TTC549 (cell line): ENCODE results near the gene ASPSCR1.

Source experiments
- FAIRE-seq: peaks from 2 replicates; lab custom pipeline; 2012; peaks lifted over from hg19 to GRCh38; lab: Jason Lieb, UNC

Gene ASPSCR1, protein sequence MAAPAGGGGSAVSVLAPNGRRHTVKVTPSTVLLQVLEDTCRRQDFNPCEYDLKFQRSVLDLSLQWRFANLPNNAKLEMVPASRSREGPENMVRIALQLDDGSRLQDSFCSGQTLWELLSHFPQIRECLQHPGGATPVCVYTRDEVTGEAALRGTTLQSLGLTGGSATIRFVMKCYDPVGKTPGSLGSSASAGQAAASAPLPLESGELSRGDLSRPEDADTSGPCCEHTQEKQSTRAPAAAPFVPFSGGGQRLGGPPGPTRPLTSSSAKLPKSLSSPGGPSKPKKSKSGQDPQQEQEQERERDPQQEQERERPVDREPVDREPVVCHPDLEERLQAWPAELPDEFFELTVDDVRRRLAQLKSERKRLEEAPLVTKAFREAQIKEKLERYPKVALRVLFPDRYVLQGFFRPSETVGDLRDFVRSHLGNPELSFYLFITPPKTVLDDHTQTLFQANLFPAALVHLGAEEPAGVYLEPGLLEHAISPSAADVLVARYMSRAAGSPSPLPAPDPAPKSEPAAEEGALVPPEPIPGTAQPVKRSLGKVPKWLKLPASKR

DNA sequence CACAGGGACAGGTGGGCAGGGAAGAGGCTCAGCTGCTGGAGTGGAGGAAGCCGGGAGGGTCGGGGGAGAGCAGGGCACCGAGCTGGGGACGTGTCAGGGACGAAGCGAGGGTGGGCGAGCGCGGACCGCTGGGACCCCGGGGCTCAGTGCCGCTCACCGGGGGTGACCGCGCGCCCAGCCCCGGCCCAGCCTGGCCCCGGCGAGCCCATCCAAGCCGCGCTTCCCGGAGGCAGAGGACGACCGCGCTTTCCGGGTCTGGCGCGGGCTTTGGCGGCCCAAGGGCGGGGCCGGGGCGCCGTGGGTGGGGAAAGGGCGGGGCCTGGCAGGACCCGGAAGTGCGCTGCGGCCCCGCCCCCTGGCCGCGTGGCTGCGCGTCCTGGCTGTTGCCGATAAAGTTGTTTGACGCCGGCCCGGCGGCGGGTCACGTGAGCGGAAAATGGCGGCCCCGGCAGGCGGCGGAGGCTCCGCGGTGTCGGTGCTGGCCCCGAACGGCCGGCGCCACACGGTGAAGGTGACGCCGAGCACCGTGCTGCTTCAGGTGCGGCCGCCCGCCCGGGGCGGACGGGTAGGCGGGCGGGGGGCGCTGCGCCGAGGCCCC, at the start of gene ASPSCR1:
Gene ASPSCR1, plus strand, starts transcription at position 419 of the 598 bp plus-strand sequence. Its CDS starts 18 bp downstream, at position 437.
- no peak for FAIRE-seq

DNA sequence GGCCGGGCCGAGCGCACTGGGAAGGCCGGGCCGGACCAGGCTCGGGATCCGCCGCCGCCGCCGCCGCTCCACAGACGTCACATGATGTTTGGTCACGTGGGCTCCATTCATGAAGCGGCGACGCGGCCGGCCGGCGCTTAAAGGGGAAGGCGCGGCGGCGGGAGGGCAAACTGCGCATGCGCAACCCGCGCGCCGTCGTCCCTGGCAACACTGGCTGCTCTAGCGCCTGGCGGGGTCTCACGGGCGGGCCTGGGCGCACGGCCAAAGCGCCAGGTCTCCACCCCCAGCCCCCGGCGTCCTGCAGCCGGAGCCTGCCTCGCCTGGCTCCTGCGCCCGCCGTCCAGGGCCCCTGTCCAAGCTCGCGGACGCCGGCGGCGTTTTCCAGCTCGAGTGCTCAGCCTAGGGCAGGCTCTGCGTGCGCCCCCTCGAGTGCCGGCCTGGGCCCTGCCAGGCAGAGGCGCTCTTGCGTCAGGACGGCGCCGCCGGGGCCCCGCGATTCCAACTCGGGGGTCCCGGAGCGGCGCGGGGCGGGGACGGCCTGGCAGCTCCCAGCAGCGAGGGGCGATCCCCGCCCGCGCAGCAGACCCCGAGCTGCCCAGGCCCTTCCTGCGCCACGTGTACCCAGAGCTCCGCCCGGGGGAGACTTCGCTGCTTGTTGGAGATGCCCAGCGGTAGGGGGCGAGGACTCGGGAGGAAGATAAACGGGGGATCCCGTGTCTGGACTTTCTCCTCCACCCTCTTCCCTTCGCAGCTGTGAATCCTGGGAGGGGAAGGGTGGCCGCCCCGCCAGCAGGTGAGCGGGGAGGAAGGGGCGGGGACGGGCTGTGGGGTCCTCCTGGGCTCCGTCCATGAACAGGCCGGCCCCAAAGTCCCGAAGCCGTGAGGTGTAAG, 49.5 kb upstream of the ASPSCR1 start, which contains the start of gene MAFG:
Gene MAFG, minus strand, starts transcription at position 83 of the 891 bp plus-strand sequence. CDS start 4,550 bp downstream, outside the sequence.
- no peak for FAIRE-seq

DNA sequence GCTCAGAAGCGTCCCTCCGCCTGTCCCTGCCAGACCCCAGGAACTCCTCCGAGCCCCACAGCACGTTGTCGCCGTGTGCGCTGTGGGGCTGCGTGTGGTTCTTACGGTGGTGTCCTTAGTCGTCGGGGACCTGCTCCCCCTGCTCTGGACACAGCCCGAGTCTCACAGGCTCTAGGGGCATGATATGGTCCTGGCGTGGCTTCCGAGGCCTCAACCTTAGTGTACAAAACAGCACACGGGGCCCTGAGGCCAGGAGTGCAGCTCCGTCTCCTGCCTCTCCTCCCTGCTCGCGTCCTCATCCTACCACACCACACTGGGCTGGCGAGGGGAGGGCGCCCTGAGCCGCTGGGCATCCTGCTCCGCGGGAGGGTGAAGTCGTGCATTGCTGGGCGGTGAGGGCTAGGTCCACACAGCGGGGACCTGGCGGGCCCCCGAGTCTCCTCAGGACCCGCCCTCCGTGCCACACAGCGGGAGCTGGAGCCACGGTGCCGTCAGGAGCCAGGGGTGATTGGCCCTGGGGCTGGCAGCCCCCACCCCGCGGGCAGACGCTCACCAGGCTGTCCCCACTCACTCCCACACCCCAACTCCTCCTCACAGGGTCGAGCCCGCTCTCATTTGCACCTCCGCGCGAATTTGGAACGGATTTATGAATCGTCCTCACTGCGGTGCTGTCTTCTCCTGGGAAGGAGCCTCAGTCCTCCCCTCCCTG, 48.7 kb upstream of the ASPSCR1 start:
- no peak for FAIRE-seq

DNA sequence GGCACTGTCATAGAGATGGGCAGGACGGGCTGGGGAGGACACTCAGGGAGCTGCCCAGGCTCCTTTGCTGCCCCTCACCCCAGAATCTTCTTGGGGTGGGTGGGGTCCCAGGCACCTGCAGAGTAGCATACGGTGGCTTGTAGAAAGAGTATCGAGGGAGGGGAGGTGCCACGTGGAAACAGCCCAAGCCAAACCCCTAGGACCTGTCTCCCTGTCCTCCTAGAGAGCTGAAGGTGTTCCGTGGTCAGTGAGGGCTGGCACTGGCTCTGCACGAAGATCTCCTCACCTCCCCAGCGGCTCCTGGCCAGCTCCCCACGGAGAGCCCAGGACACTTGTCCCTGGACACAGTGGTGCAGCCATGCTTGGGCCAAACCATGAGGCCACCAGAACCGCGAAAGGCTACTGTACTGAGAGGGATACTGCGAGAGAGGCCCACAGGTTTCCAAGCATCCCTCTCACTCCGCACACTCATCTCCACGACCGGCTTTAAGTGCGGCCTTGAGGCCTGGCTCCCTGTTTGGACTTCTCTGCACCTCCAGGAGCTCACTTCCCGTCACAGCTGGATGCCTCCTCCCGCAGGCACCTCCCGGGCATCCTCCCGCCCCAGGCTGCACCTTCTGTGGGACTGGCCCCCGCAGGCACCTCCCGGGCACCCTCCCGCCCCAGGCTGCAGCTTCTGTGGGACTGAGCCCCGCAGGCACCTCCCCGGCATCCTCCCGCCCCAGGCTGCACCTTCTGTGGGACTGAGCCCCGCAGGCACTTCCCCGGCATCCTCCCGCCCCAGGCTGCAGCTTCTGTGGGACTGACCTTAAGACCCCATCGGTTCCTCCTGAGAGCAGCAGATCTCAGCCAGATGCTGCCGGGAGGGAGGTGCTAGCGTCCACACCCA, 47.9 kb upstream of the ASPSCR1 start:
- no peak for FAIRE-seq

DNA sequence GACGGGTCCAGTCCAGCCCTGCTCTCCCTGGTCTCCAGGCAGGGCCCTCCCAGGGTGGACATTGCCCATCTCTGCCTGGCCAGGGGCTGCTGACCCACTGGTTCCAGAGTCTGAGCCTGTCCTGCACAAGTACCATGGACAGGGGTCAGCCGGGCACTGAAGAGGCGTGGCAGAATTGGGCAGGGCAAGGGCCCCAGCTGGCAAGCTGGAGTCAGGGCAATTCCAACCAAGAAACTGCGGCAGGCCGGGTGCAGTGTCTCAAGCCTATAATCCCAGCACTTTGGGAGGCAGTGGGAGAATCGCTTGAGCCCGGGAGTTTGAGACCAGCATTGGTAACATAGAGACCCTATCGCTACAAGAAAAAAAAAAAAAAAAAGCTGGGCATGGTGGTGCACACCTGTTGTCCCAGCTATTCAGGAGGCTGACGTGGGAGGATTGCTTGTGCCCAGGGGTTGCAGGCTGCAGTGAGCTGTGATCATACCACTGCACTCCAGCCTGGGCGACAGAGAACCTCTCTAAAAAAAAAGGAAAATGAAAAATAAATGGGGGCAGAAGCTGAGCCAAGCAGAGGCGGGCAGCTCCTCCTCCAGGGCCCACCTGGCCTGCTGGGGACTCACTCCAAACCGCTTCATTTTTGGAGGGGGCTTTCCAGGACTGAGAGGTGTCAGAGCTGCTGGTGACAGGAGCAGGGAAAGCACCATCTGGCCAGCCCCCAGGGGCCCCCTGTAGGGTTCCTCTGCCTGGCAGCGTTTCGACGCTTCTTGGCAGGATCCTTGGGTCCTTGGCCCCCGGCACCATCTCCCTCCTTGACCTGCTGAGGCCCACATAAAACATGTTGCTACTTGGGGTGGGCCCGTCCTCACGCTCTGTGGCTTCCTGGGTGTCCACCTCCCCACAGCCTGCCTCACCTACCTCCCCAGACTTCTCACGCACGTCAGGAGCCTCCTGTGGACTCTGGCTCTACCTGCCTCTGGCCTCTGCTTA, 47.0 kb upstream of the ASPSCR1 start:
- no peak for FAIRE-seq

DNA sequence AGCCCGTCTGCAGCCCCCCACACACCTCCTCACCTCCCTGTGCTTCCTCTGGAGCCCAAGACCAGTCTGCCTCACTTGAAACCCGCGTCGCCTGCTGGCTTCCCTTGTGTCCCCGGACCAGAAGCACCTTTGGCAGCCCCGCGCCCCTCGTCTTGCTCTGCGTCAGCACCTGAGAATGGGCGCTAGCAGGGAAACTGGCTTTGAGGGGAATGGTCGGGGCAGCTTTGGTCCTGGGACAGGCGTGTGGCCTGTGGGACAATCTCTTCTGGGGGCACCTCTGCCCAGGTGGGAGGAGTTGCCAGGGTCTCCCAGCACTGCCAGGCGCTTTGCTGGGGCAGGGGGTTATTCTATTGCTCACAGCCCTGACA, 46.3 kb upstream of the ASPSCR1 start:
- FAIRE-seq = no peak

DNA sequence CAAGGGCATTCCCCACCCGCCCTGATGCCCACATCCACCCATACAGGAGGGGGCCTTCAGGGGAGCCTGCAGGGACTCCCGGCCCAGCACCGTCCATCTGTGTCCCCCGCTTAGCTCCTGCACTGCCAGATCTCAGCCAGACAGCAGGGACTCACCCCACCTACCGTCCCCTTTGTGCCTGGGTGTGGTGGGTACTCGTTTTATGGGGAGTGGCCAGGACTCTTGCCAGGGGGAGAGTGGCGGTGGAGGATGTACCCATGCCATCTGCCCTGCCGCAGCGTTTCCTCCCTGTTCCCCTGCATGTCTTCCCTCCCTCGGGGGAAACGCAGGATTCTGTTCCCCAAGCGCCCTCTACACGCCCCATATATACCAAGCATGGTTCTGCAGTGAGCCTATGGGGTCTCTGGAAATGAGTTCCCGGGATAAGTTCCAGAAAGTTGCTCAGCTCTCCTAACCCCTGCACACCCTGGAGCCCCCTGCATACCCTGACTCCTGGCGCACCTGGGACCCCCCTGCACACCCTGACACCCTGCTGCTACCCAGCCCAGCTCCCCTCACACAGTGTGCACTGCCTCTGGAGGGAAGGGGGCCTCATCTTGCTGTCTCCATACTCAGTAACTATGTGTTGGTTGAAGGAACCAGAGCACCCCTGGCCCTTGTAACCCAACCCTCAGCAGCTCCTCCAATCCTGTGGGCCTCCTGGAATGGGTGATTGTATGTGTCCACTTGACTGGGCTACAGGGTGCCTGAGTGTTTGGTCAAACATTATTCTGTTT, 45.7 kb upstream of the ASPSCR1 start:
- FAIRE-seq = no peak

DNA sequence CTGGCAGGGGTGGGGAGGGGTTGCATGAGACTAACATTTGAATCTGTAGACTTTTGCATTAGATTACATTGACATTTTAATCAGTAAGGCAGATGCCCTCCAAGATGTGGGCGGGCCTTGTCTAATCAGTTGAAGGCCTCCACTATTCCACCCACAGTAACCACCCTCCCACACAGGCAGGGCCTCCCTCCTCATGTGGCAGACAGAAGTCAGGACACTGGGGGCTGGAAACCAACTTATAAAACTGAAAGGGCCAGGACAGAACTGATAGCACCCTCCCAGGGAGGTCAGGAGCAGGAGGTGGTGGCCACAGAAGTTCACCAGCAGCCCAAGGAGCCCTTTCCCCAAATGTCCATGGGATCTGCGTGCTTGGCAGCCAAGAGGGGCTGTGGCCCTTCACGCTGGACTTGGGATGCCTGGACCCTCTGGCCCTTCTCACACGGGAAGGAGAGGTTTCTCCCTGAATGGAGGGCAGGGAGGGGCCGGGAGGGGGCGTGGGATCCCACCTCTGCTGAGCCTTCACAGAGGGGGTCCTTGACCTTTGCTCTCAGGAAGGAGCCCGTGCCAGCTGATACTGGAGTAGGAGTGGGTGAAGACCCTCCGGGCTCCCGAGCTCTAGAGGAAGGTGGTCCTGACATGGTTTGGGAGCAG, 45.0 kb upstream of the ASPSCR1 start:
- FAIRE-seq = no peak

DNA sequence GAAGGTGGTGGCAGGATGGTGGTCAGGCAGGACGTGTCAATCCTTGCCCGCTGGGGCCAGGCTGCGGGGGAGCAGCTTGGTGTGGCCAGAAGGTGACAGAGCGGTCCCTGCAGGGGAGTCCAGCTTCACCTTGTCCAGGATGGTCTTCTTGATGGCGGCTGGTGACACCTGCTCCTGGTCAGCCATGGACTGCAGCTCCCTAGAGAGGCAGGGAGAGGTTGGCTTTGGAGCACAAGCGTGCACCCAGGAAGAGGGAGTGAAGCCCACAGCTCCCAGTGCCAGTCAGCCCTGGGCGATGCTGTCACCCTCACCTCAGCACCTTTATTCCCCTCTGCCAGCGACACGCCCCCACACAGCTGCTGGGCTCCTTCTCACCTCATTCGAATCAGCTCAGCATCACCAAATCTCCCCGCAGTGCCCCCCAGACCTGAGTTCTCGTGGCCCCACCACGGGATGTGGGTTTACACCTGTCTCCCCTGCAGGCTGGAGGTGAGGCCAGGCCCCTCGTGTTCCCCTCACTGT, 44.2 kb upstream of the ASPSCR1 start:
- FAIRE-seq = no peak

DNA sequence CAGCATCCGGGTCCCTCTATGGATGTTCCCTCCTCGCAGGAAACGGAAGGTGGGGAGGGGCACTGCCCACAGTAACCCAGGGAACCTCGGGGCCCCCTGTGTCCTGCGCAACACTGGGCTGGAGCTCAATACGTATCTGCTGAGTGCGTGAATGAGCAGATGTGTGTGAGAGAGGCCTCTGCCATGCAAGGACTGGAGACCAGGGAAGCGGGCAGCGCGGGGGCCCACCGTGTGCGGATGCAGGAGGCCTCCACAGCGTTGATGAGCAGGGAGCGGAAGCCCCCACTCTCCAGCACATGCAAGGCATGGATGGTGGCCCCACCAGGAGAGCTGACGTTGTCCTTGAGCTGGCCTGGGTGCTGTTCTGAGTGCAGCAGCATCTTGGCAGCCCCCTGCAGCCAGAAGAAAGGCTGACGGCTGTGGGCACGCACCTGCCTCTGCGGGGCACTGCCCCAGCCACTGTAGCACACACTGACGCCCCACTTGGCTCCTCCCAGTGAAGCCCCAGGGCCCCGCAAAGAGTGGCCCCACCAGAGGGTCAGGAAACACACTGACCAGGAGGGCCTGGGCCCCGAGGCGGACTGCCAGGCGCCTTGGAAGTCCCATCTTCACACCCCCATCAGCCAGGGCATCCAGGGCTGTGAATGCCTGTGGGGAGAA, 43.2 kb upstream of the ASPSCR1 start:
- FAIRE-seq = no peak

DNA sequence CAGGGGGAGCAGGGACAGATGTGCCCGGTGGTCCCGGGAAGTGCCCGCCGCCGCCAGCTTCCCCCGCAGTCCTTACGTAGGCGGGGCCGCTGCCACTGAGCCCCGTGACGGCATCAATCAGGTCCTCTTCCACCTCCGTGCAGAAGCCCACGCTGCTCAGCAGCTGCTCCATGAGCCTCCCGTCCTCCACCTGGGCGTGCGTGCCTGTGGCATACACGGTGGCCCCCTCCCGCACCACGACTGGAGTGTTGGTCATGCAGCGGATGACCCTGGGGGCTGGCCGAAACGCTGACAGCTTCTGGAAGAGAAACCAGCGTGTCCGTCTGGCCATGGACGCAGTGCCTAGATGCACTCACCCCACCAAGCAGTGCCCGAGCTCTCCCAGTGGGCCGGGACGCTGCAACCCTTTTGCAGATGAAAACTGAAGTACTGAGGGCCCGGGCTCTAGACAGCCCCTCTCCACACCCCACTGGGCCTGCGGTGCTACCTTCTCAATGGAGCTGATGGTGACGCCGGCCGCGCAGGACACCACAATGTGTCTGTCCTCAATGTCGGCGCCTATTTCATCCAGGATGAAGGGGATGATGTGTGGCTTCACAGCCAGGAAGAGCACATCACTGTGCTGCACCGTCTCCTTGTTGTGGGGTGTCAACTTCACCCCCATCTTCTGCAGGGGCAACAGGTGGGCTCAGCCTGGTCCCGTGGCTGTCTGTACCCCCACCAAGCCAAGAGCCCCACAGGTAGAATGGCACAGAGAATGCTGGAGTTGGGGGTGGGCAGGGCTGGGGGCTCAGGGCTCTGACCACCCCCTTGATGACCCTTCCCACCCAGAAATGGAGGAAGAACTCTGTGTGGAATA, 42.4 kb upstream of the ASPSCR1 start:
- no peak for FAIRE-seq

DNA sequence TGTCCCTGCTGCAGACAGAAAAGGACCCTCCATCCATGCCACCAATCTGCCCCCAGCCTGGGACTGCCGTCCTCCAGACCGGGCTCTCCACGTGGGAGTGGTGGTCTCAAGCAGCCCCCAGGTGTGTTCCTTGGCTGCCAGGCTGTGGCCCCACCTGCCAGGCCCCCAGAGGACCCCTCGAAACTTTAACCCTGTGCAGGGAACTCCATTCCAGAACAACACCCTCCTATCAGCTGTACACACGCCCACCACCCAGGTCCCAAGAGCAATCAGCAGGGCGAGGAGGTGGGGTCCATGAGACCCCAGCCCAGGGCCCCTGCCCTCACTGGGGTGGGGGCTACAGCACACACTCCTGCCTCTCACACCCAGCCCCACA, 41.7 kb upstream of the ASPSCR1 start:
- FAIRE-seq = no peak

DNA sequence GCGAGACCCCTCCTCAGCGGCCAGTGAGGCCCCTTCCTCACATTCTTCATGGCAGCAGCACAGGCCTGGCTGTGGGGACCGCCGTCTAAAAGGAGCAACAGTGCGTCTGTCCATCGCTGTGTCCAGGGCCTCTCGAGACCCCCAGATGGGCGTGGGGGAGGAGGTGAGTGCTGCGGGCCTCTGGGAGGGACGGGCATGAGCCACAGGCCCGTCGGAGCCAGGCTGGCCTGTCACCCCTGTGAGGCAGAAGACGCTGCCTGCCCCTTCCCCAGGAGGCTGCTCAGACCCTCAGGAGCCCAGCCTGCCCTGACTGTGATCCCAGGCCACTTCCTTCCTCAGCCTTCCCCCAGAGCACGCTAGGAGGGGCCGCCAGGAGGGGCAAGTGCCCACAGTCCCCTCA, 38.2 kb upstream of the ASPSCR1 start:
- FAIRE-seq = no peak

DNA sequence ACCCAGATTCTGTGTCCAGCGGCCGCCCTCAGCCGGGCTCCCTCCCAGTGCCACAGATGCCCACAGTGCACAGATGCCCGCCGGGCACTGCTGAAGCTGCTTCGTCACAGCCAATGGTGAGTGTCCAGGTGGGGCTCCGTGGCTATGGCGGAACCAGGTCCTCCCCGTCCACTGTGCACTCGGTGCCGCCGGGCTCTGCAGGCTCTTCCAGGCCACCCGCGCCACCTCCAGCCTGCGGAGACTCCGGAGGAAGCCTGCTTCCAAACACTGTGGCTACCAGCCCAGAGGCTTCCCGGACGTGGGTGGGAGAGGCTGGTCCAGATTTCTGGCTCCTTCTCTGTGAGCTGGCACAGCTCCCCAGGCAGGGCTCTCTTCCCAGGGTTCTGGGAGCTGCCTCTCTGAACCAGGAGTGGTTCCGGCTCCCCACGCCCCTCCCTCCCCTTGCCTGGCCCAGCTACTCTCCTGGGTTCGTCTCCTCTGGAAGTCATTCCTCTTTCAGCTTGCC, 37.5 kb upstream of the ASPSCR1 start:
- FAIRE-seq = no peak

DNA sequence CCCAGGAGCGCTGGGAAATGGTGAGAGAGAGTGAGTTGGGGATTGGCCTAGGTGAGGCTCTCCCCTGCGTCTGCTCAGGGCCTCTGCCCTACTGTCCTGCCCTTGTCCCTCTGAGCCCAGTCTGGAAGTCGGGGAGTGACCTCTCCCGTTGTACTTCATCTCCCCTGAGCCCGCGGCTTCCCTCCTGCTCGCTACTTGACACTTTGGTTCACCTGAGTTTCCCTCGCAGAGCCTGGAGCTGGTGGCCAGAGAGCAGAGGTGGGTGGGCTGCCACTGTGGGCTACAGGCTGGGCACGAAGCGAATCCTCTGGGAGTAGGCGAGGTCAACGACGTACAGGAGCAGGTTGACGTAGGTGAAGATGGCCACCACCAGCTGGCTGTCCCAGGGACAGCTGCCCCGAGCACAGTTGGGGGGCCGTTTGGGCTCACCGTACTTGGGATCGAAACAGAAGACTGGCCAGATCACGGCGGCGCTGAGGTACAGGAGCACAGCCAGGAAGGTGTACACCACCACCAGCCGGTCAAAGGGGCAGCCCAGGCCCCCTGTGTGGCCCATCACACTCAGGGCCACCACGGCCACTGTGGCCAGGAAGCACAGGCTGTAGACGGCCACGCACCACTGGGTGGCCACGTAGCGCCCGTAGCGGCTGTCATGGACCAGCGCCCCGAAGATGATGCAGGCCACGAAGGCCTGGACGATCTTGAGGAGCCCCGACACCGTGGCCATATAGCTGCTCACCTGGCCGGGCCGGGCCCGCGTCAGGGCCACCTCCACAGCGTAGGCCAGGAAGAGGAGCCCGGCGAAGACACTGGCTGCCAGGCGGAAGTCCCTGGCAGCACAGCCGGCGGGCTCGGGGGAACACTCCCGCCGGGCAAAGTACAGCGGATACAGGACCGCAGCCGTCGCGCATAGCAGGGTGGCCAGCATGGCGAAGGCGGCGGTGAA, 36.6 kb upstream of the ASPSCR1 start:
- FAIRE-seq = no peak
